LNCaP clone FGC (cell line): Measurements from ENCODE around the gene ADI1.
"Not testable (repeated sequence)": the region's sequence is repeated elsewhere in the genome, so short reads cannot be mapped to it uniquely, and the experiment has no call there.

ENCODE experiments used
- DNase-seq: peaks from one replicate; pipeline ENCODE4 v3.0.0-alpha.2; 2011; ENCODE audit warnings: low read depth
- H3K4me3 ChIP-seq: 2 replicates; pipeline ENCODE4 v1.5.1; 2011; ENCODE audit warnings: mild to moderate bottlenecking, low read depth, low read length, control low read depth
- TF ChIP-seq, protein P1 (sequence below): IDR thresholded peaks from 2 replicates; pipeline ENCODE4 v1.5.1; 2012; ENCODE audit warnings: mild to moderate bottlenecking; ENCODE audit not compliant: control insufficient read depth, insufficient read depth; ENCODE audit errors: extremely low read depth

Gene ADI1

DNA sequence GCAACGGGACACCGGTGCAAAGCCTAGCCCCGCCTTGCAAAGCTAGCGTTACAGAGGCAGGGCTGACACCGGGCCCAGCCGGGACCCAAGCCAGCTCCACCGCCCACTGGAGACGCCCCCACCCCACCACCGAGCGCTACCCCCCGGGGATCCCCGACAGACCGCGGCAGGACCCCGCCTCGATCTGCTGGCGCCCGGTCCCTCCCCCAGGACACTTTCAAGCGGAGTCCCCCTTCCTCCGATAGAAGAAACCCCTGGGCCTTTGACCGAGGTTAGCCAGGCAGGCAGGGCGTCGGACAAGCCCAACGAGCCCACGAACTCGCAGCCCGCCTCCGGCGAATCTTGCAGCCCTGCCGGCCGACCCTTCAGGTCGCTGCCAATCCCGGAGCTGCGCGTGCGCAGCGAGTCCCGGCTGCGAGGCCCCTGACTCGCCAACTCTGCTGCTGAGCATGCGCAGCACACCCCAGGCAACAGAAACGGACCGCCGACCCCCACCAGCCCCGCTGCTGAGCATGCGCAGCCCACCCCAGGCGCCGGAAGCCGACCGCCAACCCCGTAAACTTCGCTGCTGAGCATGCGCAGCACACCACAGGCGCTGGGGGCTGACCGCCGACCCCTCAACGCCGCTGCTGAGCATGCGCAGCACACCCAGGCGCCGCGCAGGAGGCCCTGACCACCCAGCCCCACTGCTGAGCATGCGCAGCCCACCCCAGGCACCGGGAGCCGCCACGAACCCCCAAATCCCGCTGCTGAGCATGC, 656 bp downstream of the ADI1 start:
- TF ChIP-seq, protein P1, sequence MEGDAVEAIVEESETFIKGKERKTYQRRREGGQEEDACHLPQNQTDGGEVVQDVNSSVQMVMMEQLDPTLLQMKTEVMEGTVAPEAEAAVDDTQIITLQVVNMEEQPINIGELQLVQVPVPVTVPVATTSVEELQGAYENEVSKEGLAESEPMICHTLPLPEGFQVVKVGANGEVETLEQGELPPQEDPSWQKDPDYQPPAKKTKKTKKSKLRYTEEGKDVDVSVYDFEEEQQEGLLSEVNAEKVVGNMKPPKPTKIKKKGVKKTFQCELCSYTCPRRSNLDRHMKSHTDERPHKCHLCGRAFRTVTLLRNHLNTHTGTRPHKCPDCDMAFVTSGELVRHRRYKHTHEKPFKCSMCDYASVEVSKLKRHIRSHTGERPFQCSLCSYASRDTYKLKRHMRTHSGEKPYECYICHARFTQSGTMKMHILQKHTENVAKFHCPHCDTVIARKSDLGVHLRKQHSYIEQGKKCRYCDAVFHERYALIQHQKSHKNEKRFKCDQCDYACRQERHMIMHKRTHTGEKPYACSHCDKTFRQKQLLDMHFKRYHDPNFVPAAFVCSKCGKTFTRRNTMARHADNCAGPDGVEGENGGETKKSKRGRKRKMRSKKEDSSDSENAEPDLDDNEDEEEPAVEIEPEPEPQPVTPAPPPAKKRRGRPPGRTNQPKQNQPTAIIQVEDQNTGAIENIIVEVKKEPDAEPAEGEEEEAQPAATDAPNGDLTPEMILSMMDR, result no peak
- peak overlapping the region; percentile 75 for H3K4me3 ChIP-seq
- DNase-seq, result peak; percentile 73

DNA sequence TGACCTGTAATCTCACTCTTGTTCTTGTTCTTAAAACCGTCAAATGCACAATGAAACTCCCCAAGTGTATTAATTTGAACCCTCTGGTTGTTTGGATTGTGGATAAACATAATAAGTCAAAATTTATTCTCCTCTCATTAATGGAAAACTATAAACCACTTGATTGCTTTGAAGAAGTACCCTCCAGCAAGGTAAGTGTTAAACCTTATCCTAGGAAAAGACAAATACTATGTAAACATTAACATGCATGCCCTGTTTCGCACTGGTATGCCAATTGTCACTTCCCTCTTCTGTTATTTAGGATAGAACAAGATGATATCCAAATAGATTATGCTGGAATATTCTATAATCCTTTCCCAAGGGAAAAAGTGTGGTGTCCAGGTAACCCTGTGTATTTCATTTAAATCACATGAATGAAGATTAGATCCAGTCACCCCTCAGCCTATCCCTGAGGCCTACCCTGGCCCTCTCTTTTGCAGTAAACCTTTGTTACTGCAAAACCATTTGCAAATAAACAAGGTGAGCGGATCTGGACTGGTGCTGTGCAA, 1.3 kb downstream of the ADI1 start:
- peak overlapping the region; percentile 75 for H3K4me3 ChIP-seq

DNA sequence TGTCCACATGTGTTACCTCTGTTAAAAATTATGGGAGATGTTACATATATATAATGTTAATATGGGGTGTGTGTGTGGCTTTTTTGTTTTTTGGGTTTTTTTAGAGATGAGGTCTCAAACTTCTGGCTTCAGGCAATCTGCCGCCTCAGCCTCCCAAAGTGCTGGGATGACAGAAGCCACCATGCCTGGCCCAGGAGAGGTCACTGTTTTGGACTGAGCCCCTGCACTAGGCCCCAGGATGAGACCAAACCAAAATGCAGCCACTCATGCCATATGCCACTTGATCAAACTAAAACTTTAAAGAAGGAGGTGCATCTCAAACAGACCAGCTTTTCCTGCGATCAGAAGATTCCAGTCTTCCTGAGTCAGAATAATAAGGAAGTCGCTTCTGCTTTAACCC, 2.5 kb downstream of the ADI1 start:
- no peak for DNase-seq
- no peak overlapping the region; the same call in 1 of the 2 replicates for H3K4me3 ChIP-seq
- TF ChIP-seq, protein P1, result no peak

More for the DNA sequence above, 1.3 kb downstream of the ADI1 start:
- no peak for DNase-seq
- TF ChIP-seq, protein P1, result no peak

DNA sequence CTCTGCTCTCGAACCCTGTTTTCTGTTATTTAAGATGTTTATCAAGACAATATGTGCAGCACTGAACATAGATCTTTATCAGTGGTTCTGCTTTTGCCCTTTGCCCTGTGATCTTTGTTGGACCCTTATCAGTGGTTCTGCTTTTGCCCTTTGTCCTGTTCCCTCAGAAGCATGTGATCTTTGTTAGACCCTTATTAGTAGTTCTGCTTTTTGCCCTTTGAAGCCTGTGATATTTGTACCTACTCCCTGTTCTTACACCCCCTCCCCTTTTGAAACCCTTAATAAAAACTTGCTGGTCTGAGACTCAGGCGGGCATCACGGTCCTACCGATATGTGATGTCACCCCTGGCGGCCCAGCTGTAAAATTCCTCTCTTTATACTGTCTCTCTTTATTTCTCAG, 3.9 kb downstream of the ADI1 start:
- DNase-seq, H3K4me3 ChIP-seq: not testable (repeated sequence)

DNA sequence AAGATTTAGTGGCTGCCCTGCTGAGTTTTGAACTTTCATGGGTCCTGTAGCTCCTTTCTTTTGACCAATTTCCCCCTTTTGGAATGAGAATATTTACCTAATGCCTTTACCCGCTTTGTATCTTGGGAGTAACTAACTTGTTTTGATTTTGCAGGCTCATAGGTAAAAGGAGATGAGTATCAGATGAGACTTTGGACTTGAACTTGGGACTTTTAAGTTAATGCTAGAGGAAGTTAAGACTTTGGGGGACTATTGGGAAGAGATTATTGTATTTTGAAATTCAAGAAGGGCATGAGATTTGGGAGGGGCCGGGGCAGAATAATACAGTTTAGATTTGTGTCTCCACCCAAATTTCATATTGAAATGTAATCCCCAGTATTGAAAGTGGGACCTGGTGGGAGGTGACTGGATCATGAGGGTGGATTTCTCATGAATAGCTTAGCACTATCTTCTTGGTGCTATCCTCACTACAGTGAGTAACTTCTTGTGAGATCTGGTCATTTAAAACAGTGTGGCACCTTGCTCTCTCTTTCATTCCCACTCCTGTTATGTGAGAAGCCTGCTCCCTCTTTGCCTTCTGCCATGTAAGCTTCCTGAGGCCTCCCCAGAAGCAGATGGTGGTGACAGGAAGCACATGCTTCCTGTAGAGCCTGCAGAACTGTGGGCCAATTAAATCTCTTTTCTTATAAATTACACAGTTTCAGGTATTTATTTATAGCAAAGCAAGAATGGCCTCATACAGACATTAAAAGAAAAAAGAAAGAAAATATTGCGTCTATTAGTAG, 6.1 kb downstream of the ADI1 start:
- TF ChIP-seq, protein P1, result no peak
- no peak for DNase-seq
- no peak overlapping the region for H3K4me3 ChIP-seq

DNA sequence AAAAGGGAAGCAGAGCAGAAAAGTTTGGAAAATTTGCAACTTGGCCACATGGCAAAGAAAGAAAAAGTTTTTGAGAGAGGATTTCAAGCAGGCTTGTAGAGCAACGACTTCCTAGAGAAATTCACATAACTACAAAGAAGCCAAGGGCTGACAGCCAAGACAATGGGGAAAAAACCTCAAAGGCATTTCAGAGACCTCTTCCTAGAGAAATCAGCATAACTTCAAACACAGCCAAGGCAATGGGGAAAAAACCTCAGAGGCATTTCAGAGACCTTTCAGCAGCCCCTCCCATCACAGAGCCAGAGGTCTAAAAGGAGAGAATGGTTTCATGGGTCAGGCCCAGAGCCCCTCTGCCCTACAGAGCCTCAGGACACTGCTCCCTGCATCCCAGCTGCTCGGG, 7.2 kb downstream of the ADI1 start:
- DNase-seq, result no peak
- TF ChIP-seq, protein P1, result no peak
- no peak overlapping the region for H3K4me3 ChIP-seq

DNA sequence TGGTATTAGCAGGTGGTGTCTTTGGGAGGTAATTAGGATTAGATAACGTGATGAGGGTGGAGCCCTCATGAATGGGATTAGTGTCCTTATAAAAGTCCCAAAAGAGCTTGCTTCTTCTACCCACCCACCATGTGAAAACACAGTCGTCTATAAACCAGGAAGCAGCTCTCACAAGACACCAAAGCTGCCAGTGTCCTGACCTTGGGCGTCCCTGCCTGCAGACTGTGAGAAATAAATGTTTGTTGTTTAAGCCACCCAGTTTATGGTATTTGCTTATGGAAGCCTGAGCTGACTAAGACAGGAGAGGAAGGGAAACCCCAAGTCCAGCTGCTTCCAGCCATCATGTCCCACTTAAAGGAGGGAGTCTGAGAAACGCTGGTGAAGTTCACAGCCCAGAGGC, 13.6 kb downstream of the ADI1 start:
- no peak overlapping the region for H3K4me3 ChIP-seq
- DNase-seq, result no peak
- TF ChIP-seq, protein P1, result no peak
